Heart left ventricle (tissue), 16 donors: ENCODE results near the gene KLHL13. TPM values are rescaled to one million over a fixed set of nuclear protein-coding genes. Genes with fewer than 3 reads are reported as not detected.
"Not testable (repeated sequence)": the region's sequence is repeated elsewhere in the genome, so short reads cannot be mapped to it uniquely, and the experiment has no call there.

ENCODE experiments used
- ATAC-seq, 4 donors: fragments of 200-7000 bp; cut with Tn5 transposase; one replicate each; pipeline ENCODE4 v1.9.1; 2020 to 2022; ENCODE audit warnings: moderate library complexity in 4 of 4, mild to moderate bottlenecking in 3 of 4, moderate number of reproducible peaks in 1 of 4
- DNase-seq, 5 donors: peaks; one replicate each; pipeline ENCODE4 v3.0.0-alpha.2; 2020
- H3K27ac ChIP-seq, 12 donors: fragments of 200-600 bp; sonication (generic) in 4 of 12; one replicate each; pipeline versions ENCODE4 v1.5.0 to v1.8.0; 2016 to 2022; ENCODE audit warnings: mild to moderate bottlenecking in 2 of 12
- H3K27me3 ChIP-seq, 9 donors: fragments of 200-600 bp; sonication (generic) in 2 of 9; one replicate each; pipeline versions ENCODE4 v1.5.1 to v1.8.0; 2016 to 2022; ENCODE audit warnings: mild to moderate bottlenecking in 3 of 9
- H3K36me3 ChIP-seq, 9 donors: fragments of 200-600 bp; sonication (generic) in 2 of 9; one replicate each; pipeline versions ENCODE4 v1.5.0 to v1.8.0; 2018 to 2022; ENCODE audit warnings: mild to moderate bottlenecking in 2 of 9
- H3K4me1 ChIP-seq, 12 donors: fragments of 200-600 bp; sonication (generic) in 4 of 12; one replicate each; pipeline versions ENCODE4 v1.5.0 to v1.8.0; 2016 to 2022; ENCODE audit warnings: mild to moderate bottlenecking in 3 of 12
- H3K4me3 ChIP-seq, 12 donors: fragments of 200-600 bp; sonication (generic) in 4 of 12; one replicate each; pipeline versions ENCODE4 v1.5.0 to v1.8.0; 2017 to 2022; ENCODE audit warnings: mild to moderate bottlenecking in 9 of 12, moderate library complexity in 4 of 12
- H3K9me3 ChIP-seq, 12 donors: fragments of 200-600 bp; sonication (generic) in 4 of 12; one replicate each; pipeline versions ENCODE4 v1.5.0 to v1.8.0; 2016 to 2022; ENCODE audit warnings: mild to moderate bottlenecking in 1 of 12
- CTCF ChIP-seq, 12 donors: fragments of 200-600 bp; sonication (generic) in 4 of 12; IDR thresholded peaks; one replicate each; pipeline versions ENCODE4 v1.5.0 to v1.8.0; 2018 to 2022; ENCODE audit warnings: antibody characterized with exemption in 12 of 12, mild to moderate bottlenecking in 5 of 12
- POLR2A ChIP-seq, 2 donors: fragments of 450-650 bp; IDR thresholded peaks; one replicate each; pipeline ENCODE4 v1.6.1; 2017; ENCODE audit warnings: antibody characterized with exemption in 2 of 2, mild to moderate bottlenecking in 2 of 2, moderate library complexity in 2 of 2
- WGBS, 4 donors: extraction: QIAGEN DNeasy Blood & Tissue Kit in 2 of 4; methylation state at CpG; one replicate each; pipeline versions ENCODE4 v1.1.5 to v1.1.7; 2013 to 2018; 5-methylcytosine and 5-hydroxymethylcytosine counted together
- intact Hi-C, 10 donors: fragments of 100-400 bp; cut with DNase I; formaldehyde crosslinking; loops; one replicate each; pipeline versions ENCODE4 v1.11.1 to v1.14.2; 2022
- polyA plus RNA-seq, 2 donors: library from polyadenylated mRNA; stranded (reverse); fragments of 200-250 nt; gene quantifications; one replicate each; pipeline ENCODE4 v1.2.3, GENCODE V29; 2013
- total RNA-seq, 9 donors: library from RNA; depleted of rRNA in 2 of 9; stranded (reverse); fragments of >200 nt in 2 of 9; fragmentation: NEBNext Ultra II Directional in 3 of 9; extraction: Animal tissue kit (Norgen Biotek cat#: 25700) in 3 of 9; gene quantifications; one replicate each; pipeline versions ENCODE4 v1.1.0 to v1.2.4, GENCODE V29; 2016 to 2023
- donor health status: ischemic (EF 13 %, LVEDD 7.1; RV severe dilation, severe dysfunction).
- donor health status: healthy with polysubstance abuse.
- donor health status: DM: no; HTN: yes; CAD: no.
- donor health status: DM: no; HTN: no; CAD: no.
- donor health status: ischemic (EF 25% LVEDD 6.9; RV normal size, moderate dysfunction).
- donor health status: ischemic (EF 25% LVEDD 5.7; RV mildly dilated, moderate dysfunction).
- donor health status: healthy.
- donor health status: DM: yes; HTN: yes; CAD: no.
- donor health status: ischemic (EF 35%, LVEDD 5.7; RV mildly dilated, moderate dysfunction).
- donor health status: nonischemic (EF 11% LVEDD 7.7; RV severe dilation, severe dysfunction).
- donor health status: DM: yes; HTN: yes; CAD: no.
- donor health status: PGD.
- donor health status: ischemic (EF 29% LVEDD 5.4; RV normal size, mild dysfunction).
- donor health status: nonischemic (EF 23%, LVEDD 6.1; RV moderate dilation, normal function).

Gene KLHL13
- total and polyA plus RNA-seq, 11 donors, result 3.4 to 14.2 (median 7.7) TPM

DNA sequence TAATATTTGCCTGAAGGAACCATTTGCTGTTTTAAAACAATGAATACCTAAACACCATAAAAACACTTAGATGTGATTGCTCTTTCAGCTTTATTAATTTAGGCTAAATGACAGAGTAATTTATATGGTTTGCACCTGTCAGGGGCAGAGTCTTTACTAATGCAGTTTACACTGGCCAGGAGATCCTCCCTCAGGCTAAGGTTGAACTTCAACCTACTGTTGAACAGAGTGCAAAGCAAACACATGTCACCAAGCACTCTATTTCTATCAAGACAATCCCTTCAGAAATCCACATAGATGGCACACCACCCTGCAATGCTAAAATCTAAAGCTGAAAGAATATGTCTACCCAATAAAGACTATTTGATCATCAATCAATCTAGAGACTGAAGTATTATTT is 147.3 kb downstream of the KLHL13 start:
- Histone ChIP-seq H3K27ac (no peak overlapping the region), H3K9me3 (no peaks in the 10 kb centered on the region), H3K4me1 (peaks cover 0 to 6% (median 0%) of the 10 kb centered on the region in 12 donors), H3K36me3 (no peaks in the 10 kb centered on the region), H3K27me3 (peaks cover 0 to 4% (median 0%) of the 10 kb centered on the region in 9 donors), H3K4me3 (no peak overlapping the region)
- intact Hi-C loops, result no loop called here
- ATAC-seq (no peak), DNase-seq (no peak)
- no peak for TF ChIP-seq CTCF (IDR thresholded peaks at IDR 0.05)
- TF ChIP-seq POLR2A (IDR thresholded peaks at IDR 0.05), result no peak

GRCh38 chrX:117959045-117959444 is 157.6 kb downstream of the KLHL13 start:
- Histone ChIP-seq H3K4me1 (no peaks in the 10 kb centered on the region), H3K4me3 (no peak overlapping the region), H3K36me3 (no peaks in the 10 kb centered on the region), H3K9me3 (no peaks in the 10 kb centered on the region), H3K27me3 (no peaks in the 10 kb centered on the region), H3K27ac (no peak overlapping the region)
- DNase-seq (no peak), ATAC-seq (no peak)
- no peak for TF ChIP-seq POLR2A (IDR thresholded peaks at IDR 0.05)
- TF ChIP-seq CTCF (IDR thresholded peaks at IDR 0.05), result no peak
- WGBS, 4 donors, result 85 to 96% (median 90%) methylated on average over 4 of the region's 4 CpGs
- intact Hi-C loops, result no loop called here

GRCh38 chrX:117957128-117957527 is 159.5 kb downstream of the KLHL13 start:
- Histone ChIP-seq H3K9me3 (no peaks in the 10 kb centered on the region), H3K27me3 (no peaks in the 10 kb centered on the region), H3K4me3 (no peak overlapping the region), H3K36me3 (no peaks in the 10 kb centered on the region), H3K27ac (no peak overlapping the region), H3K4me1 (no peaks in the 10 kb centered on the region)
- no peak for ATAC-seq
- 35 to 51% (median 41%) methylated on average over 2 of the region's 2 CpGs for WGBS, 4 donors
- TF ChIP-seq POLR2A (IDR thresholded peaks at IDR 0.05), result no peak
- no peak for TF ChIP-seq CTCF (IDR thresholded peaks at IDR 0.05)
- intact Hi-C loops, result no loop called here
- no peak for DNase-seq

GRCh38 chrX:117939296-117939695 is 177.3 kb downstream of the KLHL13 start:
- ATAC-seq, H3K4me1 ChIP-seq, intact Hi-C loops, H3K27ac ChIP-seq, H3K36me3 ChIP-seq, H3K4me3 ChIP-seq, H3K9me3 ChIP-seq, DNase-seq, H3K27me3 ChIP-seq: not testable (repeated sequence)
- 42 to 72% (median 62%) methylated on average over 1 of the region's 1 CpG for WGBS, 4 donors

GRCh38 chrX:117936118-117936517 is 180.5 kb downstream of the KLHL13 start:
- Histone ChIP-seq H3K4me3 (no peak overlapping the region), H3K4me1 (no peaks in the 10 kb centered on the region), H3K27me3 (no peaks in the 10 kb centered on the region), H3K9me3 (peaks cover 0 to 9% (median 0%) of the 10 kb centered on the region in 12 donors), H3K27ac (no peak overlapping the region), H3K36me3 (no peaks in the 10 kb centered on the region)
- TF ChIP-seq CTCF (IDR thresholded peaks at IDR 0.05) (no peak), POLR2A (IDR thresholded peaks at IDR 0.05) (no peak)
- intact Hi-C loops, result no loop called here
- ATAC-seq, result no peak
- 82 to 95% (median 89%) methylated on average over 2 of the region's 2 CpGs for WGBS, 4 donors
- DNase-seq, result no peak

DNA sequence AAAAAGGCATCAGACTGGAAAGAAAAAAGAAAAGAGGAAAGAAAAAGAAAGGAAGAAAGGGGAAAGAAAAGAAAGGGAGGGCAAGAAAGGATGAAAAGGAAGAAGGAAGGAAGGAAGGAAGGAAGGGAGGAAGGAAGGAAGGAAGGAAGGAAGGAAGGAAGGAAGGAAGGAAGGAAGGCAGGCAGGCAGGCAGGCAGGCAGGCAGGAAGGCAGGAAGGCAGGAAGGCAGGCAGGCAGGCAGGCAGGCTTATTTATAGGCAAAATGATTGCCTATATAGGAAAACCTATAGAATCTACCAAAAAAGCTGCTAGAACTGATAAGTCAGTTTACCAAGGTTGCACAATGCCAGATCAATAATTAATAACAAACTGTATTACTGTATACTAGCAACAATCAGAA is 186.5 kb downstream of the KLHL13 start:
- H3K27ac ChIP-seq, DNase-seq, H3K36me3 ChIP-seq, H3K4me1 ChIP-seq, H3K4me3 ChIP-seq, H3K27me3 ChIP-seq, H3K9me3 ChIP-seq, ATAC-seq, intact Hi-C loops: not testable (repeated sequence)
